GM19438 (cell line): ENCODE results near the gene BCAS3.
"Not testable (repeated sequence)": the region's sequence is repeated elsewhere in the genome, so short reads cannot be mapped to it uniquely, and the experiment has no call there.

ENCODE experiments used
- ATAC-seq: cut with Tn5 transposase; IDR thresholded peaks from one replicate; pipeline ENCODE4 v1.9.1; 2021; ENCODE audit warnings: low read depth; ENCODE audit not compliant: unreplicated experiment

The BCAS3 gene

DNA sequence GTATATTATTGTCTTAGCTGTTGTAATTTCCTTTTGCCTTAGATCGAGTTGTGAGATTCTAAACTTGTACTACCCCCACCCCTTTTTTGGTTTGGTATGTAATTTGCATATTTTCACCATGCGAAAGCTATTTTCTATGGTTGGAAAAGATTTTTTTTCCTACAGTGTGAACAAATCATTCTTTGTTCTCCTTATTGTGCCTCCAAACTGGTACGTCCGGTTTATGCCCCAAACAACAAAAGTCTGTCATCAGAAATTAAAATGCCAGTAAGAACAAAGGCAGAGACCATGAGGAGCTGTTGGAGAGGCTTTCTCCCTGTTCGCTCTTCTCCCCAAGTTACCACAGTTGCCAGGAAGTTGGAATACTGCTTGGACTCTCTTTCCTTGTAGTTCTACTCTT, 66.1 kb downstream of the BCAS3 start:
- no peak for ATAC-seq

DNA sequence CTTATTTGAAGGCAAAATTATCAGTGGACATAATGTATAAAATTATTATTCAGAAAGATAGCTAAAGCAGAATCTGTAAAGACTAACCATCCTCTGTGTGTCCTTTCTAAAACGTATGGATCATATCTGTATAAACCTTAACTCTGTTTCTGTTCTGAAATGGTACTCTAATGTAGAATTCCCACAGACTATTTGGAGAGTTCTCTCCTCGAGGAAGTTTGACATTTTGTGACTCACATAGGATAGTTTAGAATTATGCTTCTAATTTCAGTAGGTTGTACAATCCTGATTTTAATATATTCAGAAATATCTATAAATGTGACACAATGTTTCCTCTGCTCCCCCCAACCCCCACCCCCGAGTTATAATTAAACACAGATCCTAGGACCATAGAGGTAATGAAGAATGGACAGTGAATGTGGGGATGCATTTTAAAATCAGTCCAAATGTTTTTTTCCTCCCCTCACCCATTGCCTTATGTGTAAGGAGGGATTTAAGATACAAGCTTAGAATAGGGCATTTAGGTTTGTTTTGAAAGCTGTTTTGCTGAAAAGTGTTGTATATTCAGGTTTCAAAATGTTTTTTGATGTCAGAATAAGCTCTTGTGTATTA, 66.8 kb downstream of the BCAS3 start:
- no peak for ATAC-seq

- no peak for ATAC-seq
Observed at GRCh38 chr17:60745544-60745943, 67.9 kb downstream of the BCAS3 start.

GRCh38 chr17:60747069-60747808, 69.6 kb downstream of the BCAS3 start:
- no peak for ATAC-seq

- no peak for ATAC-seq
Observed at GRCh38 chr17:60748204-60748603, 70.6 kb downstream of the BCAS3 start.

DNA sequence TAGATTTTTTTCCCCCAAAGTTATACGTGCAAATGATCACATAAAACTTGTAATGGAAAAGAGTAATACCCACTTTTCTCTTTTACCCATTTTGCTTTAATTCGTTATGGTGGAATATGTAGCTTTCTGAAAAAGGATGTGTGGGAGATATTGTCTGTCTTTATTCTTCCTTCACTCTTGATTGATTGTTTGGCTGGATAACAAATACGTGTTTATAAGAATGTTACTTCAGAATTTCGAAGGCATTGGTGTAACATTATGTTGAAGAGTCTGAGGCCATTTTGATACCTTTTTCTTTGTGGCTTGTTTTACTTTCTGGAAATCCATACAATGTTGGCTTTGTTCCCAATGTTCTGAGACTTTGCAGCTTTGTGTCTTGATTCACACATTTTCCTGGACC, 71.4 kb downstream of the BCAS3 start:
- ATAC-seq: no peak

- no peak for ATAC-seq
Observed at GRCh38 chr17:60749708-60750107, 72.1 kb downstream of the BCAS3 start.

GRCh38 chr17:60750640-60751039, 73.0 kb downstream of the BCAS3 start:
- no peak for ATAC-seq

- no peak for ATAC-seq
Observed at GRCh38 chr17:60751884-60752283, 74.2 kb downstream of the BCAS3 start.

DNA sequence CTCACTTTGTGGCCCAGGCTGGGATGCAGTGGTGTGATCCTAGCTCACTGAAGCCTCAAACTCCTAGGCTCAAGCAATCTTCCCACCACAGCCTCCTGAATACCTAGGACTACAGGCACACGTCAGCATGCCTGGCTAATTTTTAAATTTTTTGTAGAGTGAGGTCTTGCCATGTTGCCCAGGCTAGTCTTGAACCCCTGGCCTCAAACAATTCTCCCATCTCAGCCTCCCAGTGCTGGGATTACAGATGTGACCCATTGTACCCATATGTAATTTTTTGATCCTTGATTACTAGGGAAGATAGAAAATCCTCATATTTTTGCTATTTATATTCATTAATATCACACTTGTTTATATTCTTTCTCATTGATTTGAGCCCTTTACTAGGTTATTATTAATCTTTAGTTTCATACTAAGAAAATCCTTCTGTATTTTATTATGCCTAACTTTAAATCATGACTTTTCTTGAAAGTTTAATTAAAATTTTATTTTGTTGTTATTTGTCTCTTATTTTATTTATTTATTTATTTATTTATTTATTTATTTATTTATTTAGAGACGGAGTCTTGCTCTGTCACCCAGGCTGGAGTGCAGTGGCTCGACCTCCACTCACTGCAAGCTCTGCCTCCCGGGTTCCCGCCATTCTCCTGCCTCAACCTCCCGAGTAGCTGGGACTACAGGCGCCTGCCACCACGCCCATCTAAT, 75.4 kb downstream of the BCAS3 start:
- no peak for ATAC-seq

GRCh38 chr17:60754057-60754604, 76.5 kb downstream of the BCAS3 start:
- ATAC-seq: no peak

GRCh38 chr17:60756798-60757197, 79.1 kb downstream of the BCAS3 start:
- ATAC-seq: not testable (repeated sequence)

GRCh38 chr17:60757437-60757836, 79.8 kb downstream of the BCAS3 start:
- no peak for ATAC-seq

- ATAC-seq: no peak
Observed at GRCh38 chr17:60759756-60760155, 82.1 kb downstream of the BCAS3 start.

GRCh38 chr17:60761301-60761700, 83.7 kb downstream of the BCAS3 start:
- ATAC-seq: not testable (repeated sequence)

GRCh38 chr17:60766778-60767190, 89.1 kb downstream of the BCAS3 start:
- no peak for ATAC-seq

- no peak for ATAC-seq
Observed at GRCh38 chr17:60767744-60768308, 90.2 kb downstream of the BCAS3 start.

DNA sequence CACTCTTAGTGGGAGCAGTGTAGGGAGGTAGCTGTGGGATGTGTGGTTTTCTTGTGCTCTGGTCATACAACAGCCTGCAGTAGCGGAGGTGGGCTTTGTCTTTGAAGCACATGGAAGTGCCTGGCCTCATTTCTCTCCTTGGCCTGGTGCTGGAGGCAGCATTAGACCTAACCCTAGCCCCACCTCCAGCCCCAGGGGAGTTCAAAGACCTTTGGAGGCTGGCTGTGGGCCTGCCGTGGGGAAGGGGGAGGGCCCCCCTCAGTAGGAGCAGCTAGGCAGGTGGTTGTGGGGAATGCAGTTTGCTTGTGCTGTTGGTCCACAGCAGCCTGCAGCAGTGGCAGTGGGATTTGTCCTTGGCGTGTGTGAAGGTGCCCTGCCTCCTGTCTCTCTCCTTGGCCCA, 91.7 kb downstream of the BCAS3 start:
- no peak for ATAC-seq

GRCh38 chr17:60770946-60771422, 93.3 kb downstream of the BCAS3 start:
- ATAC-seq: no peak

DNA sequence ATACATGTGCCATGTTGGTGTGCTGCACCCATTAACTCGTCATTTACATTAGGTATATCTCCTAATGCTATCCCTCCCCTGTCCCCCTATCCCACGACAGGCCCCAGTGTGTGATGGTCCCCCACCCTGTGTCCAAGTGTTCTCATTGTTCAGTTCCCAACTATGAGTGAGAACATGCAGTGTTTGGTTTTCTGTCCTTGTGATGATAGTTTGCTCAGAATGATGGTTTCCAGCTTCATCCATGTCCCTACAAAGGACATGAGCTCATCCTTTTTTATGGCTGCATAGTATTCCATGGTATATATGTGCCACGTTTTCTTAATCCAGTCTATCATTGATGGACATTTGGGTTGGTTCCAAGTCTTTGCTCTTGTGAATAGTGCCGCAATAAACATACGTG, 94.0 kb downstream of the BCAS3 start:
- not testable (repeated sequence) for ATAC-seq

DNA sequence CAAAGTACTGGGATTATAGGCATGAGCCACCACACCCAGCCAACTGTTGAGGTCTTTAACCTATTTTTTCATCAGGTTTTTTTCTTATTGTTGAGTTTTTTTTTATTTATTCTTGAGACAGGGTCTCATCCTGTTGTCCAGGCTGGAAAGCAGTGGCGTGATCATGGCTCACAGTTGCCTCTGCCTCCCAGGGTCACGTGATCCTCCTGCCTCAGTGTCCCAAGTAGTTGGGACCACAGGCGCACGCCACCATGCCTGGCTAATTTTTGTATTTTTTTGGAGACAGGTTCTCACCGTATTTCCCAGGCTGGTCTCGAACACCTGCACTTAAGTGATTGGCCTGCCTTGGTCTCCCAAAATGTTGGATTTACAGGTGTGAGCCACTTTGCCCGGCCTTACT, 95.9 kb downstream of the BCAS3 start:
- ATAC-seq: no peak
